GM23248 (cell line): ENCODE measurements around the gene RFX4.

Experiments used
- EZH2 ChIP-seq: fragments of 200-600 bp; sonication (generic); IDR thresholded peaks from 2 replicates; pipeline ENCODE4 v1.6.1; 2018; ENCODE audit warnings: antibody characterized with exemption, mild to moderate bottlenecking; ENCODE audit not compliant: insufficient read depth, poor library complexity, severe bottlenecking
- EZH2phosphoT487 ChIP-seq: fragments of 200-600 bp; sonication (generic); IDR thresholded peaks from 2 replicates; pipeline ENCODE4 v1.6.1; 2018; ENCODE audit warnings: antibody characterized with exemption, moderate library complexity, mild to moderate bottlenecking, low read depth; ENCODE audit not compliant: insufficient read depth

- no peak for TF ChIP-seq EZH2
- no peak for TF ChIP-seq EZH2phosphoT487
These were observed 102.6 kb downstream of the RFX4 start for GRCh38 chr12:106685381-106685780.
